NCI-H510A treated with DMSO at 0.1 percent for 48 hours (cell line): Measurements from ENCODE around the gene RALGAPA1.
"Not testable (repeated sequence)": the region's sequence is repeated elsewhere in the genome, so short reads cannot be mapped to it uniquely, and the experiment has no call there.

Source experiments
- DNase-seq: peaks from one replicate; lab custom pipeline; 2025; lab: John Stamatoyannopoulos, UW

RALGAPA1 gene

DNA sequence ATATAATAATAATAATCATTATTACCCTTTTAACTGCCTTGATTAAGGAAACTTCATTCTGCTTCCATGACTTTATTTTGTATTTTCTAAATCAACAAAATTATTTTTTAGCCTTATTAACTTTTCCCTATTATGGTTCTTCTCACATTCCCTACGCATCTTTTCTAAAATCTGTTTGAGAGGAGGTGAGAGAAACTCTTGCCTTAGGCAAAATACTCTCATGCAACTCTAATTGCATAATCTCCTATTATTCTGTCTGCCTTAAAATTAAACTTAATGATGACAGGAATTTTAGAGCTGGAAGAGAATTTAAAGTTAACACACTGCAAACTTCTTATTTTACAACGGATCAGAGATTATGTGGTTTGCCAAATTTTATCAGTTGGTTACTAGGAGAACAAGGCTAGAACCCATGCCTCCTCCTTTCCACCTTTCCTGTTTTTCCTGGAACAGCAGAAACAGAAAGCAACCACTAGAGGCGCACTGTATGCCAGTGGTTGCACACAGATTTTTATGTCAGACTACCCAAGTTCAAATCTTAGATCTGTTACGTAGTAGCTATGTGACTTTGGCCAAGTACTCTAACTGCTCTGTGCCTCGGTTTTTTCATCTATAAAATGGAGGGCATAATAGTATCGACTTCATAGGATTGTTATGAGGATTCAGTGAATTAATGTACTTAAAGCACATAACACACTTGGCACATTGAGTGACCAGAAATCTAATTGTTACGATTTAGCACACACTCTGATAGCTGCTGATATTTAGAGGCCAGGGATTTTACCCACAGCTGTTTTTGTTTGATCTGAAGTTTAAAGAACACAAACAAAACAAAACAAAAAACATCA lies 12.7 kb upstream of the RALGAPA1 start:
- peak; percentile 34 for DNase-seq

DNA sequence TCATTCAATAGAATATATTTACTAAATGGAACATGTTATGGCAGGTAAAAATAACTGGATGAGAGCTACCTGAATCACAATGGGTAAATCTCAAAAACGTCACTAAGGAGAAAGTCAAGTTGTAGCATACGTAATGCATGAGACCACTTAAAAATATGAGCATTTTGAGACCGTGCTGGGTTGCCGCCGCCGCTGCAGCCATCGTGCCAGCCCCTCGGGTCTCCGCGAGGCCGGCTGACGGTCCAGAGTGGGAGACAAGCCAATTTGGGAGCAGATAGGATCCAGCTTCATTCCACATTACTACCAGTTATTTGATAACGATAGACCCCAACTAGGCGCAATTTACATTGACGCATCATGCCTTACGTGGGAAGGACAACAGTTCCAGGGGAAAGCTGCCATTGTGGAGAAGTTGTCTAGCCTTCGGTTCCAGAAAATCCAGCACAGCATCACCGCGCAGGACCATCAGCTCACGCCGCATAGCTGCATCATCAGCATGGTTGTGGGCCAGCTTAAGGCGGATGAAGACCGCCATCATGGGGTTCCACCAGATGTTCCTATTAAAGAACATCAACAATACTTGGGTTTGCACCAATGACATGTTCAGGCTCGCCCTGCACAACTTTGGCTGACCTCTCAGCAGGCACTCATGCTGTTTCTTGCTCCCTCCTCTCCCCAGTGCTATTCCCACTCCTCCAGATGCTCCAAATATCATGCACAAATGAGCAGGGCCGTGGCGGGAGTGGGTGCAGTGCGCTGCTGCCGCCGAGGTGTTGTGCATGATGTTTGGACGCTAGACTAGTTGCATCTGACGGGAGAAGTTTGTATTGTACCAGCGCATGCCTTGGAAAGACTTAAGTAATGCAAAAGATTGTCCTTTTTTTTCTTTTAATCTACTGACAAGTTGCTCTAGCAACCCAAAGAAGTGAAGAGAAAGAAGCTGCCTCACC lies 10.8 kb upstream of the RALGAPA1 start:
- no peak for DNase-seq

GRCh38 chr14:35818346-35819115 lies 9.4 kb upstream of the RALGAPA1 start:
- DNase-seq: peak; percentile 67

DNA sequence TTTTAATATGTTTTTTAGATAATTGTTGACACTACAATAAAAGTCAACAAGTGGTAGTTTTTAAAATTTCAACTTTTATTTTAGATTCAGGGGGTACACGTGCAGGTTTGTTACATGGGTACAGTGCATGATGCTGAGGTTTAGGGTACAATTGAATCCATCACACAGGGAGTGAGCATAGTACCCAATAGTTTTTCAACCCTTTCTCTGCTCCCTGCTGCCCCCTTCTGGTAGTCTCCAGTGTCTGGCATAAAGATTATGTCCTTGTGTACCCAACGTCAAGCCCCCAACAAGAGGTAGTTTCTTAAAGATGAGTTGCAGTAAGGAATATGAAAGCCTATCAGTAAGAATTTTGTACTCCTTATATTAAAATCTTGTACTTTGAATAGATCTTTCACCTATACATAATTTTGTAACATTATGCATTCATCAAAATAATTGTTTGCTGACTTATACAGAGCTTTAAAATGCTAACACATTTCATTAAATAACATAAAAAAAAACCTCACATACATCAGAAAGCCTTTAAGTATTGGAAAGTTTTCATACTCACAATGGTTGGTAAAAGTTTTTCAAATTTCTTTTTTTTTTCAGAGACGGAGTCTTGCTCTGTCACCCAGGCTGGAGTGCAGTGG lies 5.4 kb upstream of the RALGAPA1 start:
- peak; percentile 24 for DNase-seq

- no peak for DNase-seq
These were observed 1.9 kb upstream of the RALGAPA1 start for GRCh38 chr14:35810963-35811362.

- DNase-seq: no peak
These were observed 502 bp upstream of the RALGAPA1 start for GRCh38 chr14:35809597-35809996.

DNA sequence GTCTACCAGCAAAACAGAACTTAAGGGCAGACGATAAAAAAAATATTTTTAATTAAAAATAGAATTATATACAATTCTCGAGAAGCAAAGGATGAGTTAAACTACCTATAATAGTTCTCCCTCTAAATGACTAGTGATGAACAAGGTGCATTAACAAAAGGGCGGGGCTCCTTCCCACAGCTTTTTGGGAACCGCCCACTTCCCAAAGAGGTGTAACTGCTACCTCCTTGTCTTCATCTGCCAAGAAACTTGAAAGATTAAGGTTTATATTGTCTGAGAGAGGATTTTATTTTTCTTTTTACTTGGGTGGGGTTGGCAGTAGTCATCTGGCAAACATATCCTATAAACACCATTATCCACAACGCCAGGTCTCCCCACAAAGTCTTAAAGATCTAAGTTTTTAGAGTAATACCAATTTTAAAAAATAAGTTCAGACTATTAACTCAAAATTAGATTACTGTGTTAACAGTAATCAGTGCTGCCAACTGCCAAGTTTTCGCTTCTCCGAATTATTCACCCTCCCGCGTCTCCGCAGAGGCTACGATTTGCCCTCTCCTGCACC lies 938 bp downstream of the RALGAPA1 start:
- peak; percentile 71 for DNase-seq

DNA sequence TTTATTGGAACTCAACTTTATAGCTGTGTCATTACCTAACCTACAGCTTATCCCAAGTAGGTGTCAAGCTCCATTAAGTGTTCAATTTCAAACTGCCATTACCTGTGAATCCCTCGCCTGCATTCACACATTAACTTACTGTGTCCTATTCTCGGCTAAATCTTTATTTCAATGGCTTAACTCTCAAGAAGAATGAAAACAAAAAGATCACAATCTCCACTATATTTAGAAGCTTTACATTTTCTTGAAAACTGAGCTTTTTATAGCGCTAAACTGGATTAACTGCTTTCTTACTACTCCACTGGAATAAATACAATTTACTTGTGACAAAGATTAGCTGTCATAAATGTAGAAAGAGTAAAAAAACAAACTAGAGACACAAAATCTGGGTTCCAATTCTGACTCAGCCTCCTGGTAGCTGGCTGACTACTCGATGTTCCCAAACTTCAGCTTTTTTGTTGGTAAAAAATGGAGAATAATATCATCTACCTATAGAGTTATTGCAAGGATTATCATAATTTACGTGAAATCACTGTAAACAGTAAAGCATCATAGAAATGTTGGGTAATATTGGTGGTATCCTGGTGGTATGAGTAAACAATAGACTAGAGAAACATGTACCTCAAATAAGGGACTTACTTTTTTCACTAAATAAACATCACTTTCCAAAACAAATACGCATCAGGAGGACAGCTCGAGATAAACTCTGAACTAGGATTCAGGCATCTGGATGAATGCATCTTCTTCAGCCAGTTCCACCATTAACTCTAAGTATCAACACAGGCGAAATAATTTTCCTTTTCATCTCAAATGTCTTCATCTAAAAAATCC lies 1.7 kb downstream of the RALGAPA1 start:
- DNase-seq: no peak

DNA sequence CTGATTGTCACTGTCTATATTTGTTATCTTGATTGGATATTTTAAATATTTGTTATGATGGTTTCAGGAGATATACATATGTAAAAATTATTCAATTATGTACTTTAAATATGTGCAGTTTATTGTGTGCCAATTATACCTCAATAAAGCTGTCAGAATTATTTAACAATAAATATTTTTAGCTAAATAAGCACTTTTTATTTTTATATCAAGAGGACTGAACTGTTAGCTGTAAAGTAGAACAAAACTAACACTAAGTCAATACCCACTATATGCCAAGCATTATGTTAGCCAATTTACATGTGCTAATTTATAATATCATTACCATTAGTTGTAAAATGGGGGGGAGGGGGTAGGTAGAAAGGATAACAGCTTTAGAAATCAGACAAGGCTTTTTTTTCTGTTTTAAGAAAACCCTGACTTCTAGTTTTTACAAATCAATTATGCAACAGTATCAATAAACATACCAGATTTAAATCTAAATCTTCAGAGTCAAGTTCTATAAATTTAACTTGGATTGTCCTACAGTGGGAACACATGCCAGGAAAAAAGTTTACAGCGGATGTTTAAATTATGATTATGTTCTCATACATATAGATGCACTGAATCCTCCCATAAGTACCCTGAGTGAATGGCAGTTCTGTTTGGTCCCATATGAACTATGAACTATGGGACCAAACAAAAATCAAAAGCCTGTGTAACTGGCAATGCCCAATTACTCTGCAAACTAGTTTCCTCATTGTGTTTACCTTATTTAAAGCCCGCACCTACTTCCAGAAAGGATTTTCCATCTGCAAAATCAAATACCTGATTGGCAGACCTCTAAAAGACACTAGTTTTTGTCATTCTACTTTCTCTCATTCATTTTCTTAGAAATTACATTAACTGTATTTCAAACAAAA lies 2.8 kb downstream of the RALGAPA1 start:
- no peak for DNase-seq

DNA sequence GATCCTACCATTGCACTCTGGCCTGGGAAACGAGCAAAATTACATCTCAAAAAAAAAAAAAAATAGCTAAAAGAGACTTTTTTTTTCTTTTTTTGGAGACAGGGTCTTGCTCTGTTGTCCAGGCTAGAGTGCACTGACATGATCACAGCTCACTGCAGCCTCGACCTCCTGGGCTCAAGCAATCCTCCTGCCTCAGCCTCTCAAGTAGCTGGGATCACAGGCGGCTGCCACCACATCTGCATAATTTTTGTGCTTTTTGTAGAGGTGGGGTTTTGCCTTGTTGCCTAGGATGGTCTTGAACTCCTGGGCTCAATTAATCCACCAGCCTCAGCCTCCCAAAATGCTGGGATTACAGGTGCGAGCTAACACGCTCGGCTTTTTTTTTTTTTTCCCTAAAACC lies 11.3 kb downstream of the RALGAPA1 start:
- no peak for DNase-seq

DNA sequence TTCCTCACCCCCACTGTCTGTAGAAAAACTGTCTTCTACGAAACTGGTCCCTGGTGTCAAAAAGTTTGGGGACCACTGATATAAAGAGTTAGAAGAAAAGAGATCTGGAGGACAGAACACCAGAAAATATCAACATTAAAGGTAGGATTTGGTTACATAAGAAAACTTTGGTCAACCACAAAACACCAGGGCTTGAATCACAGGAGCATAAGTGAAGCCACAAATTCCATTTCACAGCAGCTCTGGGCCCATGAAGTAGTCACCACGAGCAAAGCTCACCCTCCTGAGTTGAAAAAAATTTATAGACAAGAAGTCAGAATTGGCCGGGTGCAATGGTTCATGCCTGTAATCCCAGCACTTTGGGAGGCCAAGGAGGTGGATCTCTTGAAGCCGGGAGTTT lies 19.4 kb downstream of the RALGAPA1 start:
- DNase-seq: no peak

DNA sequence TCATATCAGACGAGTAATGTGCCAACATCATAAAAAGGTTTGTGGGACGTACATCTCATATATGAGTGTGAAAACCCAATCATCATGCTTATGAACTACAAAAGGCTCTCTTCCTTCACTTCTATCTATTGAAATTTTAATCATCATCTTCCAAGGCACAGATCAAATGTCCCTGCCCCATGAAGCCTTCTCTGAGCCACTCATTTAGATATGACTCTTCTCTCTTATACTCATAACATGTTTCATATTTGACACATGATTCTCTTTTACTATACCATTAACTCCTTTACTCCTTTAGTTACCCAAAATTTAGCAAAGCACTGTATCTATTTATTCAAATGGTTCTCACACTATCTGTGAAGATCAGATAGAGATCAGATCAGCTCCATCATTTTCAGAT lies 22.2 kb downstream of the RALGAPA1 start:
- DNase-seq: no peak

- DNase-seq: no peak
These were observed 25.4 kb downstream of the RALGAPA1 start for GRCh38 chr14:35783699-35784098.

DNA sequence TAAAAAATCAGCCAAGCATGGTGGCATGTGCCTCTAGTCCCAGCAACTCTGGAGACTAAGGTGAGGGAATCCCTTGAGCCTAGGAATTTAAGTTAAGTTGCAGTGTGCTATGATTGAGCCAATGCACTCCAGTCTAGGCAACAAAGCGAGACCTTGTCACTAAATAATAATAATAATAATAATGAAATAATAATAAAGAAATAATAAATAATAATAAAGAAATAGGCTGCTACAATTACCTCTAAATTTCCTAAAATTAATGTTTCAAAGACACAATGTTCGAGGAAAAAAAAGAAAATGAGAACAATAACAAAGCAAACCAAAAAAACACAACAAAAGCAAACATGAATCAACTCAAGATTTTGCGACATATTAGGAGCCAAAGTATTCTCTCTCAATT lies 29.7 kb downstream of the RALGAPA1 start:
- no peak for DNase-seq

DNA sequence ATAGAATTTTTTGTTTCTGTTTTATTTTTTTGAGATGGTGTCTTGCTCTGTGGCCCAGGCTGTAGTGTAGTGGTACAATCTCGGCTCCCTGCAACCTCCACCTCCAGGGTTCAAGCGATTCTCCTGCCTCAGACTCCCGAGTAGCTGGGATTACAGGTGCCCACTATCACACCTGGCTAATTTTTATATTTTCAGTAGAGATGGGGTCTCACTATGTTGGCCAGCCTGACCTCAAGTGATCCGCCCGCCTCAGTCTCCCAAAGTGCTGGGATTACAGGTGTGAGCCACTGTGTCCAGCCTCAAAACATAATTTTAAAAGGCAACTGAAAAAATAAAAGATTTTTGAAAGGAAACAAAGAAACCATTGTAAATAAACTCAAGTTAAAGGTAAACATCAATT lies 31.5 kb downstream of the RALGAPA1 start:
- not testable (repeated sequence) for DNase-seq

GRCh38 chr14:35776823-35777222 lies 32.3 kb downstream of the RALGAPA1 start:
- DNase-seq: no peak

DNA sequence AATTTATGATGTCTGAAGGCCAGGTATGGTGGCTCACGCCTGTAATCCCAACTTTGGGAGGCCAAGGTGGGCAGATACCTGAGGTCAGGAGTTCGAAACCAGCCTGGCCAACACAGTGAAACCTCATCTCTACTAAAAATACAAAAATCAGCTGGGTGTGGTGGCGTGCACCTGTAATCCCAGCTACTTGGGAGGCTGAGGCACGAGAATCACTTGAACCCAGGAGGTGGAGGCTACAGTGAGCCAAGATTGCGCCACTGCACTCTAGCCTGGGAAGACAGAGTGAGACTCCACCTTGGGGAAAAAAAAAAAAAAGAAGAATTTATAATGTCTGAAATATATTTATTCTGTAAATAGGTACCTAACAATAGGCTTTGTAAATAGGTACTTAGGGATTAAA lies 33.0 kb downstream of the RALGAPA1 start:
- not testable (repeated sequence) for DNase-seq

- no peak for DNase-seq
These were observed 42.4 kb downstream of the RALGAPA1 start for GRCh38 chr14:35766700-35767082.

DNA sequence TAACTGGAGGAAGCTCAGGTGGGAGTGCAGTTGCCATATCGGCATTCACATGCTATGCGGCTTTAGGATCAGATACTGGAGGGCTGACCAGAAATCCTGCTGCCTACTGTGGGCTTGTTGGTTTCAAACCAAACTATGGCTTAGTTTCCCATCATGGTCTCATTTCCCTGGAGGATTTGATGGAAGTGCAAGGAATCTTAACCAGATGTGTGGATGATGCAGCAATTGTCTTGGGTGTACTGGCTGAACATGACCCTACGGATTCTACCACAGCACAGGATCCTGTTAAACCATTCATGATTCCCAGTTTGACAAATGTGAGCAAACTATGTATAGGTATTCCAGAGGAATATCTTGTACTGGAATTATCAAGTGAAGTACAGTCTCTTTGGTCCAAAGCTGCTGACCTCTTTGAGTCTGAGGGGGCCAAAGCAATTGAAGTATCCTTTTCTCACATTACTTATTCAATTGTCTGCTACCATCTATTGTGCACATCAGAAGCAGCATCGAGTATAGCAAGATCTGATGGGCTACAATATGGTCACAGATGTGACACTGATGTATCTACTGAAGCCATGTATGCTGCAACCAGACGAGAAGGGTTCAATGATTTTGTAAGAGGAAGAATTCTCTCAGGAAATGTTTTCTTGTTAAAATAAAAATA lies 42.9 kb downstream of the RALGAPA1 start:
- DNase-seq: no peak
